ENCODE data around the gene SLC22A15.

DNA sequence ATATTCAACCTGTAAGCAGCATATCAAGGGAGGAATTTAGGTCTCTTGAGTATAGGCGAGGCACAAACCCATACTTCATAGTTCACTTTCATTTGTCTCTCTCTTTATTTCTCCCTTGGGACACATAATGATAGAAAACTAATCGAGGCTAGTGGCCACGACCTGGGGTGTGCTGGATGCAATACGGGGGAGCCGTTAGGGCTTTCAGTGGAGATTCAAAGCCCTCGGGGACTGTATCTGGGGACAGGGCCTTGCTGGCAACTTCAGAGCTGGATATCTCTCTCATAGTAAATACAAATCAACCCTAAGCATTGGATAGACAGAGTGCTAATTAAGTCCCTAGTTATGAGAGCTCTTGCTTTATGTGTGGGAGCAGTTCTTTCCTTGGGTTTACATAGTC is 36.9 kb upstream of the SLC22A15 start:
- no peak for TF ChIP-seq EZH2phosphoT487 (IDR thresholded peaks at IDR 0.05; ENCODE audit: insufficient read depth, low read depth)
- no peak for TF ChIP-seq EZH2 (IDR thresholded peaks at IDR 0.05; ENCODE audit: insufficient read depth, poor library complexity, severe bottlenecking)

All from GM23248 (cell line).